GM18502 (cell line): Measurements from ENCODE around the gene FHOD3.
"Not testable (repeated sequence)": the region's sequence is repeated elsewhere in the genome, so short reads cannot be mapped to it uniquely, and the experiment has no call there.

ENCODE experiments used
- ATAC-seq: cut with Tn5 transposase; IDR thresholded peaks from one replicate; pipeline ENCODE4 v1.9.1; 2021; ENCODE audit warnings: mild to moderate bottlenecking; ENCODE audit not compliant: unreplicated experiment, poor library complexity

The FHOD3 gene

DNA sequence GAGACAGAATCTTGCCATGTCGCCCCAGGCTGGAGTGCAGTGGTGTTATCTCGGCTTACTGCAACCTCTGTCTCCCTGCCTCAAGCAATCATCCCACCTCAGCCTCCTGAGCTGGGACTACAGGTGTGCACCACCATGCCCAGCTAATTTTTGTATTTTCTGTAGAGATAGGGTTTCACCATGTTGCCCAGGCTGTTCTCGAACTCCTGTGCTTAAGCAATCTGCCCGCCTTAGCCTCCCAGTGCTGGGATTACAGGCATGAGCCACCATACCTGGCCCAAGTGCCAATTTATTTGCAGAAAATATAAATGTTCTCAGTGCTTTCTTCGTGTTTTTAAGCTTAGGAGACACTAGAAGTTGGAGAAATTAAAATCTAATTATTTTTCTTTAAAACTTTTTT, 166.0 kb downstream of the FHOD3 start:
- not testable (repeated sequence) for ATAC-seq

- ATAC-seq, result no peak
These were observed 166.7 kb downstream of the FHOD3 start for GRCh38 chr18:36464126-36464651.

GRCh38 chr18:36465276-36465675, 167.8 kb downstream of the FHOD3 start:
- no peak for ATAC-seq

DNA sequence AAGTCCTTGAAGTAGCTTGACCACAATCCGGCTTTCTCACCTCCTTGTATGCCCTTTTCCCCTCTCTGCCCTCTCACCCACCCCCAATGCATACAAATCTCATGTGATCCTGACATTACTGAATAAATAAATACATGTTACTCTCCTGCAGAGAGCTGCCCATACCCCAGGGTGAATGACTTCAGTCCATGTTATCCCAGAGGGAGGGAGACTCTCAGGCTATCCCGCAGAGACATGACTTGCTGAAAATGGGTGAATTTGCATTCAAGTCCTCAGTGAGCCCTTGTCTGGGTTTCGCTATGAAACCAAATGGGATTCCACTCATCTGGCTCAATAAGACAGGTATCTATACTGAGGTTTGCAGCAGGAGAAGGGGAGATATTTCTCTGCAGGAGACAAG, 168.5 kb downstream of the FHOD3 start:
- ATAC-seq, result no peak

GRCh38 chr18:36467614-36468013, 170.1 kb downstream of the FHOD3 start:
- ATAC-seq, result no peak

GRCh38 chr18:36468161-36468560, 170.6 kb downstream of the FHOD3 start:
- no peak for ATAC-seq

GRCh38 chr18:36469461-36469860, 171.9 kb downstream of the FHOD3 start:
- no peak for ATAC-seq

DNA sequence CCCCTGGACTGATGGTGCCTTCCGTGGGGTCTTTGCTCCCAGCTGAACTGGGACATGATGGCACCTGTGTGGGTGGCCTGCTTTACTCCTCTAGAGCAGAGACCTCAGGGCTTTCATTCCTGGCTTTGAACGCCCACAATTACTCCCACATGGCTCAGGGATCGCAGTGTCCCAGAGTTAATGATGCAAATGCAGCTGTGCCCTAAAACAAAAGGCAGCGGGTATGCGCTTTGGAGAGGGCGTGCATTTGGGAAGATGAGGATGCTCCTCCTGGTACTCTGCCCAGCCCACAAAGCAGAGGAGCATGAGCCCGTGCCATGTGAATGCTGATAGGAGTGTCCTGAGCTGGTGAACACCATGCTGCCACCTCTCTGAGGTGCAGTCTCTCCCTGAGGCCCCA, 173.4 kb downstream of the FHOD3 start:
- no peak for ATAC-seq

DNA sequence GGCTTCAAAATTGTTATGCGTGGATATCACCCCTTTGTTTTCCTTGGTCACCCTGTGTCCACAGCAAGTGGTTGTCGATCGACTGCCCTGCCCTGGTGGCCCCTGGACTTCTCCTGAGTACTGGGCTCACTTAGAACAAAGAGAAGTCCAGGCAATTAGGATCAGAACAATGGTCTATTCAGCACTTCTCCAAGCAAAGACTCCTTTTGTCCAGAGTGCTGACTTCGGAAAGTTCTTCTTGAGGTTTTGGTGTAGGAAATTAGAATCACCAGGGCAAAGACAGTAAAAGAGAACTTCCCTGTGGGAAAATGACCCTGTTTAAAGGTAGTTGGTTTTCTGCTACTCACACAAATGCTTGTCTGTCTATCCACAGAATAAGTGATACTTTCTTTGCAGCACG, 173.9 kb downstream of the FHOD3 start:
- no peak for ATAC-seq

DNA sequence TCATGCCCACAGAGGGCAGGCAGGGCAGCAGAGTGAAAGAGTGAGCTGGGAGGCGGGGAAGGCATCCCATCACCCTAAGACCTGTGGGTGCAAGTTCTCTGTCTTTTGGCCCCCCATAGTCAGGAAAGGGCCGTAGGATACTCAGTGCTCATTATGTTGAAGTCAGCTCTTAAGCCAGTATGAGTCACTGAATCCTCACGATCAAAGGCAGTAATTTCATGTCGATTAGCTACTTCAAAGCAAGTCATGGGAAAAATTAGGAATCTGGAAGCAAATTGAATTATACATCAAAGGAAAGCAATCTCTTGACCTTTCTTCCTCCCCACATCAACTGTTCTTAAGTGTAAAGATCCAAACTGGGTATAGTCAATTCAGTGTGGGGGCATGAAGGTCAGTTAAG, 178.9 kb downstream of the FHOD3 start:
- ATAC-seq, result no peak

- ATAC-seq, result no peak
These were observed 180.3 kb downstream of the FHOD3 start for GRCh38 chr18:36477776-36478175.

- ATAC-seq, result no peak
These were observed 183.7 kb downstream of the FHOD3 start for GRCh38 chr18:36481201-36481657.

- no peak for ATAC-seq
These were observed 184.4 kb downstream of the FHOD3 start for GRCh38 chr18:36481935-36482334.

- no peak for ATAC-seq
These were observed 187.1 kb downstream of the FHOD3 start for GRCh38 chr18:36484591-36484990.

DNA sequence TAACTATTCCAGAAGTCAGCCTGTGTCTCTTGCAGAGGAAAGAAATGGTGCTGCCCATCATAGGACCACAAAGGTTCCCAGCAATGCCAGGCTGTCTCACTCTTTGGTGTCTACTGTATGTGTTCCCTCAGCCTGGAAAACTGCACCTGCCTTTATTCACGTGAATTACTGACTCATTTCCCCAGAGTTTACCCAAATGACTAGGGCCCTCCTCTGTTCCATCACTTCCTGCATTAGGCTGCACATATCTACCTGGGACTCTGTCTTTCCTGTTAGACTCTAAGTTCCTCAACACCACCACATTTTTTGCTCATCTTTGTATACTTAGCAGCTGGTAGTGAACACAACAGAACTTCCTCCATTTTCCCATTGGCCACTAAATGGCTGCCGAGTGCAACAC, 188.3 kb downstream of the FHOD3 start:
- ATAC-seq, result no peak

GRCh38 chr18:36488131-36488530, 190.6 kb downstream of the FHOD3 start:
- ATAC-seq, result no peak

GRCh38 chr18:36490897-36491296, 193.4 kb downstream of the FHOD3 start:
- no peak for ATAC-seq

DNA sequence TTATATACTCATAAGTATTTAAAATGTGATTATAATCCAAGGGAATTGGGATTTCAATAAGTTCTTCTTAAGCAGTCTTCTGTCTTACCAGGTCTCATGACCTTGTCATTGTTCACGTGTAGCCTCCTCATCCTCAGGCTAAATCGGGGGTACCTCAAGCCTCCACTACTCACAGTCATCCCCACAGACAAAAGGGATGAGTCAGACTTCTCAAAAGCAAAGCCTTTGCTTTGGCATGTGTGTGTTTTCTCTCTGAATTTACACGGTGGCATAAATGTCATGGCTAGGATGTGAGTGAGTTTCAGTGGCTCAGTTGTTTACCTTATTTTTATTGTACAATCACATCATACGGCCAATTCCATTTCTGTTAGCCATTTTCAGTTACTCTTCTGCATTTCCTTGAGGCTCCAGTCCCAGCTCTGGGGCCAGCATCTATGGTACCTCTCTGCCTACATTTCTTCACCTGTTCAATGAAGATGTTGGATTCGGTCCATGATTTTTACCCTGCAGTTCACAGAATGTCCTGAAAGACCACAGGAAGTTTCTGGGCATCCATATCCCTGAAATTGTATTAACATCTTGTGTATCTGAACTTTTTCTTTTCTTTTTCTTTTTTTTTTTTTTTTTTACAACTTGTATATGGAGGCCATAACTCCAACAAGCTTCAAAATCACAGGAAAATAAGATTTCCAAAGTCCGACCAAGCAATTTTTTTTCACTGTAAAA, 195.3 kb downstream of the FHOD3 start:
- ATAC-seq, result no peak

- ATAC-seq, result no peak
These were observed 196.0 kb downstream of the FHOD3 start for GRCh38 chr18:36493349-36494159.

- no peak for ATAC-seq
These were observed 196.6 kb downstream of the FHOD3 start for GRCh38 chr18:36494160-36494437.

DNA sequence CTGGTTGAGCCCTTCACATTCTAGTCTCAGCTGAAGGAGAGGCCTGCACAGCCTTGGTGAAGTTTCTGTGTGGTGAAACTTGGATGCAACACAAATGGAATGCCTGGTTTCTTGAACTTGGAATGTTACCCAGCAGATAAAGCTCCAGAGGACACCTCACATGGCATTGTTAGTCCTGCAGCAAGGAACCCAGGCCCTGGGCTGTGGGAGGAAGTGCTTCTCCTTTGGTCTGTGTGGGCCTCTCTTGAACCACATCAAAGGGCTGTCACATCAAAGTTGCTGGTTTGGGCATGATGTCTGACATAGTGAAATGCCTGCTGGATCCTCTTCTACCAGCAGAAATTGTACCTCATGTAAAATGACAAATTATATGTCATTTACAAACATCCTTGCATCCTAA, 198.5 kb downstream of the FHOD3 start:
- no peak for ATAC-seq

- peak; percentile 97 for ATAC-seq
These were observed 202.4 kb downstream of the FHOD3 start for GRCh38 chr18:36499938-36500337.
